Lower lobe of right lung (tissue), 2 donors: ENCODE data around the gene CNR2. TPM values are rescaled to one million over a fixed set of nuclear protein-coding genes. Genes with fewer than 3 reads are reported as not detected.

ENCODE experiments used
- ATAC-seq, 2 donors: fragments of 200-7000 bp; cut with Tn5 transposase; one replicate each; pipeline ENCODE4 v1.9.1; 2020 to 2022; ENCODE audit warnings: mild to moderate bottlenecking in 2 of 2, moderate library complexity in 2 of 2
- DNase-seq: peaks from one replicate; pipeline ENCODE4 v3.0.0-alpha.2; 2020
- H3K27ac ChIP-seq: fragments of 200-600 bp; one replicate; pipeline ENCODE4 v1.8.0; 2022
- H3K27me3 ChIP-seq: fragments of 200-600 bp; one replicate; pipeline ENCODE4 v1.8.0; 2022; ENCODE audit warnings: low read depth
- H3K36me3 ChIP-seq: fragments of 200-600 bp; one replicate; pipeline ENCODE4 v1.8.0; 2022; ENCODE audit warnings: mild to moderate bottlenecking
- H3K4me1 ChIP-seq: fragments of 200-600 bp; one replicate; pipeline ENCODE4 v1.8.0; 2022
- H3K4me3 ChIP-seq: fragments of 200-600 bp; one replicate; pipeline ENCODE4 v1.8.0; 2022; ENCODE audit warnings: mild to moderate bottlenecking
- H3K9me3 ChIP-seq: fragments of 200-600 bp; one replicate; pipeline ENCODE4 v1.8.0; 2022
- intact Hi-C: fragments of 100-400 bp; cut with DNase I; formaldehyde crosslinking; loops from one replicate; pipeline ENCODE4 v1.11.0; 2022
- total RNA-seq: library from RNA; stranded (reverse); fragmentation: NEBNext Ultra II Directional; extraction: Animal tissue kit (Norgen Biotek cat#: 25700); gene quantifications from one replicate; pipeline ENCODE4 v1.2.1, GENCODE V29; 2021
- TF ChIP-seq, protein P1 (sequence below): fragments of 200-600 bp; IDR thresholded peaks from one replicate; pipeline ENCODE4 v1.8.0; 2022; ENCODE audit warnings: antibody characterized with exemption, mild to moderate bottlenecking
- donor health status: DM: no; HTN: yes; CAD: no; lungs with severe emphysema.

Gene CNR2
- total RNA-seq, 1 donor from 2014 or later, result not detected

DNA sequence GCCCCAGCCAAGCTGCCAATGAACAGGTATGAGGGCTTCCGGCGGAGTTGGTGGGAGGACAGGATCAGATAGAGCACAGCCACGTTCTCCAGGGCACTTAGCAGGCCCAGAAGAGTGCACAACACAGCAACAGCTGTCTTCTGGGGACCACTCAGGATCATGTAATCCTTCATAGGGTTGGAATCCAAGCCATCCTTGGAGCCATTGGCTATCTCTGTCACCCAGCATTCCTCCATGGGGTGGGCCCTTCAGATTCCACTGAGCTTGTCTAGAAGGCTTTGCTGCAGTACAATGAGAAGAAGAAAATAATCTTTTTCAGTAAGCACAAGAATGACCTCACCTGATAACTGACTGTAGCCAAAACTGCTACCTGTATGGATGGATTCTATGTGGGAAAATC, 37.8 kb downstream of the CNR2 start:
- ATAC-seq (no peak), DNase-seq (no peak)
- no peak overlapping the region for H3K27ac ChIP-seq
- H3K4me3 ChIP-seq, result no peak overlapping the region
- H3K9me3 ChIP-seq, result peaks cover 18% of the 10 kb centered on the region
- H3K4me1 ChIP-seq, result no peaks in the 10 kb centered on the region
- H3K36me3 ChIP-seq, result no peaks in the 10 kb centered on the region
- TF ChIP-seq, protein P1, sequence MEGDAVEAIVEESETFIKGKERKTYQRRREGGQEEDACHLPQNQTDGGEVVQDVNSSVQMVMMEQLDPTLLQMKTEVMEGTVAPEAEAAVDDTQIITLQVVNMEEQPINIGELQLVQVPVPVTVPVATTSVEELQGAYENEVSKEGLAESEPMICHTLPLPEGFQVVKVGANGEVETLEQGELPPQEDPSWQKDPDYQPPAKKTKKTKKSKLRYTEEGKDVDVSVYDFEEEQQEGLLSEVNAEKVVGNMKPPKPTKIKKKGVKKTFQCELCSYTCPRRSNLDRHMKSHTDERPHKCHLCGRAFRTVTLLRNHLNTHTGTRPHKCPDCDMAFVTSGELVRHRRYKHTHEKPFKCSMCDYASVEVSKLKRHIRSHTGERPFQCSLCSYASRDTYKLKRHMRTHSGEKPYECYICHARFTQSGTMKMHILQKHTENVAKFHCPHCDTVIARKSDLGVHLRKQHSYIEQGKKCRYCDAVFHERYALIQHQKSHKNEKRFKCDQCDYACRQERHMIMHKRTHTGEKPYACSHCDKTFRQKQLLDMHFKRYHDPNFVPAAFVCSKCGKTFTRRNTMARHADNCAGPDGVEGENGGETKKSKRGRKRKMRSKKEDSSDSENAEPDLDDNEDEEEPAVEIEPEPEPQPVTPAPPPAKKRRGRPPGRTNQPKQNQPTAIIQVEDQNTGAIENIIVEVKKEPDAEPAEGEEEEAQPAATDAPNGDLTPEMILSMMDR, result no peak
- intact Hi-C loops, result no loop called here
- no peaks in the 10 kb centered on the region for H3K27me3 ChIP-seq

DNA sequence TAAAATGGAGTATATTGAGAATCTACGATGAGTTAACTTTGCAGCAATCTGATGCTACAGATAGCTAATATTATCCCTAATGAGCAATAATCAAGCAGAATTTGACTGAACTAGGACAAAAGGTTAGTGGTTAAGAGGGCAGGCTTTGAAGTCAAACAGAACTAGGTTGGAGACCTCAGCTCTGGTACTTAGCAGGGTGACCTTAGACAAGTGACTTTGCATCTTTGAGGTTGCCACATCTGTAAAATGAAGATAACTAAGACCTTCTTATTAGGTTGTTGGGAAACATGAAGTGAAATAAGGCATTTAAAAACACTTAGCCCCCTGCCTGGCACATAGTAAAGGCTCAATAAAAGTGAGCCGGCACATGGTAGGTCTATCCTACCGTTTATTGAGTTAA, 40.7 kb downstream of the CNR2 start:
- Histone ChIP-seq H3K4me3 (no peak overlapping the region), H3K27me3 (no peaks in the 10 kb centered on the region), H3K4me1 (peaks cover 15% of the 10 kb centered on the region), H3K27ac (no peak overlapping the region), H3K9me3 (no peaks in the 10 kb centered on the region), H3K36me3 (no peaks in the 10 kb centered on the region)
- no peak for DNase-seq
- no peak for ATAC-seq
- intact Hi-C loops, result no loop called here
- TF ChIP-seq, protein P1, result no peak

- Histone ChIP-seq H3K4me3 (peak overlapping the region; percentile 96), H3K27me3 (no peaks in the 10 kb centered on the region), H3K9me3 (no peaks in the 10 kb centered on the region), H3K4me1 (peaks cover 37% of the 10 kb centered on the region), H3K27ac (peak overlapping the region; percentile 83), H3K36me3 (peaks cover 13% of the 10 kb centered on the region)
- DNase-seq (no peak), ATAC-seq (peak in 1 of 2 donors; percentile 5)
- intact Hi-C loops, result no loop called here
- TF ChIP-seq, protein P1, result no peak
These were observed 44.1 kb downstream of the CNR2 start for GRCh38 chr1:23869051-23869450.

GRCh38 chr1:23868557-23869016, 44.6 kb downstream of the CNR2 start:
- H3K27me3 ChIP-seq, result no peaks in the 10 kb centered on the region
- H3K9me3 ChIP-seq, result no peaks in the 10 kb centered on the region
- ATAC-seq, result peak; percentile 1 to 33
- peak overlapping the region; percentile 83 for H3K27ac ChIP-seq
- no peak for DNase-seq
- H3K4me3 ChIP-seq, result peak overlapping the region; percentile 96
- H3K4me1 ChIP-seq, result peaks cover 37% of the 10 kb centered on the region
- TF ChIP-seq, protein P1, result no peak
- H3K36me3 ChIP-seq, result peaks cover 18% of the 10 kb centered on the region
- intact Hi-C loops, result no loop called here

- no peaks in the 10 kb centered on the region for H3K9me3 ChIP-seq
- H3K36me3 ChIP-seq, result peaks cover 24% of the 10 kb centered on the region
- H3K4me1 ChIP-seq, result peaks cover 37% of the 10 kb centered on the region
- H3K4me3 ChIP-seq, result peak within 1 kb of the TSS; percentile 96
- H3K27ac ChIP-seq, result peak within 1 kb of the TSS; percentile 83
- intact Hi-C loops, result no loop called here
- H3K27me3 ChIP-seq, result no peaks in the 10 kb centered on the region
- TF ChIP-seq, protein P1, result peak; percentile 88
- ATAC-seq (peak; percentile 99), DNase-seq (peak; percentile 96)
These were observed 45.1 kb downstream of the CNR2 start, which contains the start of gene FUCA1 for GRCh38 chr1:23867895-23868556. FUCA1 (minus strand) TSS chr1:23868290; CDS start chr1:23868286, 4 bp downstream.
